ENCODE results near the gene GALNT14. TPM values are rescaled to one million over a fixed set of nuclear protein-coding genes. Genes with fewer than 3 reads are reported as not detected.

GALNT14 gene
- total and polyA plus RNA-seq, 10 of the 15 experiments (the other 5 are each of a cell fraction or from before 2014, with no cell fraction given) = 3.7 to 17.8 (median 6.0) TPM

DNA sequence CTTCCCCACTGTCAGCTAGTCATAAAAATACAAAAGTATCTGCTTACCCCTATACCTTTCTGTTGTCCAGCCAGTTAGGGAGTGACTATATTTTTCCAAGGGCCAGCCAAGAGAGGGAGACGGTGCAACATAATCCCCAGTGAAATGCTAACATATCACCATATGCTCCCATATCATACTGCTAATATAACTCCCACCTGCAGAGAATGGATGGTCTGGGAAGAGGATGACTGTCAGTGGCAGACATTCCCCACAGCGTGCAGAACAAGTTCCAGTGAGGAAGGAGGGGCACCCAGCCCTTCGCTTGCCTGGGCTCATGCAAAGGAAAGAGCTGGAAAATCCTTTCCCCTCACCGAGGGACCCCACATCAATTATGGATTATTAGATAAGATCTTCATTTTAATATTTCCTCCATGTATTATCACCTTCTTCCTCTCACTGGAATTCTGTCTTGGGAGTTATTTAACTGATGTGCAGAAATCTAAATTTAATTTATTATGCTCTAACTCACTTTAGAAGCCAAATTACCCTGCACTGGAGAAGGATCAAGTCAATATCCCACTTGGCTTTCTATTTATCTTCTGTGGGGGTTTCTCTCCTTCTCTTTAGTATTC is 135.6 kb downstream of the GALNT14 start (continued):
- TF ChIP-seq, protein P1, sequence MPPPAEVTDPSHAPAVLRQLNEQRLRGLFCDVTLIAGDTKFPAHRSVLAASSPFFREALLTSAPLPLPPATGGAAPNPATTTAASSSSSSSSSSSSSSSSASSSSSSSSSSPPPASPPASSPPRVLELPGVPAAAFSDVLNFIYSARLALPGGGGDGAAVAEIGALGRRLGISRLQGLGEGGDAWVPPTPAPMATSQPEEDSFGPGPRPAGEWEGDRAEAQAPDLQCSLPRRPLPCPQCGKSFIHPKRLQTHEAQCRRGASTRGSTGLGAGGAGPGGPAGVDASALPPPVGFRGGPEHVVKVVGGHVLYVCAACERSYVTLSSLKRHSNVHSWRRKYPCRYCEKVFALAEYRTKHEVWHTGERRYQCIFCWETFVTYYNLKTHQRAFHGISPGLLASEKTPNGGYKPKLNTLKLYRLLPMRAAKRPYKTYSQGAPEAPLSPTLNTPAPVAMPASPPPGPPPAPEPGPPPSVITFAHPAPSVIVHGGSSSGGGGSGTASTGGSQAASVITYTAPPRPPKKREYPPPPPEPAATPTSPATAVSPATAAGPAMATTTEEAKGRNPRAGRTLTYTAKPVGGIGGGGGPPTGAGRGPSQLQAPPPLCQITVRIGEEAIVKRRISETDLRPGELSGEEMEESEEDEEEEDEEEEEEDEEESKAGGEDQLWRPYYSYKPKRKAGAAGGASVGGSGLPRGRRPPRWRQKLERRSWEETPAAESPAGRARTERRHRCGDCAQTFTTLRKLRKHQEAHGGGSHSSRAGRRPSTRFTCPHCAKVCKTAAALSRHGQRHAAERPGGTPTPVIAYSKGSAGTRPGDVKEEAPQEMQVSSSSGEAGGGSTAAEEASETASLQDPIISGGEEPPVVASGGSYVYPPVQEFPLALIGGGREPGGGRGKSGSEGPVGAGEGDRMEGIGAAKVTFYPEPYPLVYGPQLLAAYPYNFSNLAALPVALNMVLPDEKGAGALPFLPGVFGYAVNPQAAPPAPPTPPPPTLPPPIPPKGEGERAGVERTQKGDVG (CRISPR knock-in tag; IDR thresholded peaks at IDR 0.05) = no peak
- no peak for TF ChIP-seq MEF2B (IDR thresholded peaks at IDR 0.05; ENCODE audit: partially characterized antibody, poor library complexity, severe bottlenecking)

DNA sequence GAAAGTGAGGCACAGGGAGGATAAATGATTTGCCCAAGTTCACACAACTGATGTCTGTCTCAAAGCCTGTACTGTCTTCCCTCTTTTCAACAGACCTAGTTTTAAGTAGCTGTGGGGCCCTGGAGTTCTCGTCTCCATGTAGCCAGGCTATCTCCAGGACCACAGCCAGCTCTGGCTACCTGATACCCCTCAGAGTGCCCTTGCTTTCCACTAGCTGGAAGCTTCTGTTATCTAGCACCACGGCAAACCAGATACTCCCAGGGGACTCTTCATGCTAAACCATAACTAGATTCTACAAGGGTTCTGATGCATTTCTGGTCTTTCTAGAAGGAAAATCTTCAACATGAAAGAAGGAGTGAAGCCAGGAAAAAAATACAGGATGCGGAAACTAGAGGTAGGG is 137.3 kb downstream of the GALNT14 start:
- ChIA-PET RAD21 (ENCODE audit: unreplicated experiment) (no interaction called here), SMC1A (ENCODE audit: uncharacterized antibody, unreplicated experiment) (no interaction called here), CTCF (interaction anchor here (0.7 kb wide), 1 partner anchor 883 kb away, joined by 3 read pairs; no protein-coding TSS in a partner anchor), POLR2A (no interaction called here)
- Histone ChIP-seq H3K27ac (ENCODE audit: control insufficient read depth, insufficient read depth) (no peak overlapping the region), H2AFZ (ENCODE audit: control insufficient read depth, low read depth, low read length) (no peak overlapping the region), H3K79me2 (ENCODE audit: control insufficient read depth, insufficient read depth, low read length) (no peaks in the 10 kb centered on the region), H3K27me3 (replicated peaks in 1 of 2; ENCODE audit: control insufficient read depth in 2 of 2, insufficient read depth in 2 of 2, low read length in 1 of 2) (no peaks in the 10 kb centered on the region; a peak in 1 of 4 replicates), H3K36me3 (ENCODE audit: control insufficient read depth in 2 of 2, insufficient read depth in 2 of 2, low read length in 1 of 2) (no peaks in the 10 kb centered on the region), H3K9ac (ENCODE audit: control insufficient read depth, insufficient read depth, low read length) (no peak overlapping the region), H3K9me3 (replicated peaks; ENCODE audit: control insufficient read depth, insufficient read depth, low read length) (no peaks in the 10 kb centered on the region), H4K20me1 (ENCODE audit: control insufficient read depth, insufficient read depth) (no peaks in the 10 kb centered on the region), H3K4me1 (ENCODE audit: control insufficient read depth, insufficient read depth, low read length) (no peaks in the 10 kb centered on the region), H3K4me2 (ENCODE audit: control insufficient read depth, insufficient read depth) (no peak overlapping the region), H3K4me3 (no peak overlapping the region)
- FAIRE-seq (no peak), ATAC-seq (no peak), DNase-seq (ENCODE audit: low read depth, low spot score) (no peak)
- in situ Hi-C loops (cut with MboI) = no loop called here
- intact Hi-C loops (cut with micrococcal nuclease; ENCODE audit: unreplicated experiment) = no loop called here
- TF ChIP-seq HDAC6 (IDR thresholded peaks at IDR 0.05; ENCODE audit: unreplicated experiment) = no peak
- no peak for TF ChIP-seq NR2C1 (IDR thresholded peaks at IDR 0.05)
- no peak for TF ChIP-seq RUNX3 (IDR thresholded peaks at IDR 0.05; ENCODE audit: low read length)
- no TSS peak for BruUV-seq (replicated peaks)
- 26% methylated on average over 3 of the region's 3 CpGs for WGBS (ENCODE audit: insufficient coverage, insufficient replicate concordance, low lambda C conversion rate, missing lambda C conversion rate)
